GM19193 (cell line): ENCODE measurements around the gene SURF2.

Source experiments
- POLR2A ChIP-seq: IDR thresholded peaks from 4 replicates; pipeline ENCODE4 v1.6.1; 2011; ENCODE audit not compliant: insufficient read depth, insufficient read length; ENCODE audit errors: extremely low read depth

SURF2 gene

DNA sequence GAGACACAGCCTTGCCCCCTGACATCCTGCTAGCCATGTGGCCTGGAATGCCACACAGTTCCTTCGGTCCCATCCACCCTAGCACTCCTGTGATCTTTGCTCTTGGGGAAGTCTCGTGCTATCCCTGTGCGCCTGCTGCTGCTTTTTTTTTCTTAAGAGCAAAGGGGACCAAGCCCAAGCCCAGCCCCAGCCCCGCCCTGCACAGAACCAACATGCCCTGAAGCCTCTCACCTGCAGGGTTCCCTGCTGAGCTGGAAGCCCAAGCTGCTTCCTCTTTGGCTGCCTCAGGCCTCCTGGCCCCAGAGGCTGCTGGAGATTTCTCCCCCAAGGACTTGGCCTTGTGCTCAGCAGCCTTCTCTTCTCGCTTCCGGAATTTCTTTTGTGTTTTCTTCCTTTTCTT is 22.2 kb upstream of the SURF2 start:
- no peak for TF ChIP-seq POLR2A

DNA sequence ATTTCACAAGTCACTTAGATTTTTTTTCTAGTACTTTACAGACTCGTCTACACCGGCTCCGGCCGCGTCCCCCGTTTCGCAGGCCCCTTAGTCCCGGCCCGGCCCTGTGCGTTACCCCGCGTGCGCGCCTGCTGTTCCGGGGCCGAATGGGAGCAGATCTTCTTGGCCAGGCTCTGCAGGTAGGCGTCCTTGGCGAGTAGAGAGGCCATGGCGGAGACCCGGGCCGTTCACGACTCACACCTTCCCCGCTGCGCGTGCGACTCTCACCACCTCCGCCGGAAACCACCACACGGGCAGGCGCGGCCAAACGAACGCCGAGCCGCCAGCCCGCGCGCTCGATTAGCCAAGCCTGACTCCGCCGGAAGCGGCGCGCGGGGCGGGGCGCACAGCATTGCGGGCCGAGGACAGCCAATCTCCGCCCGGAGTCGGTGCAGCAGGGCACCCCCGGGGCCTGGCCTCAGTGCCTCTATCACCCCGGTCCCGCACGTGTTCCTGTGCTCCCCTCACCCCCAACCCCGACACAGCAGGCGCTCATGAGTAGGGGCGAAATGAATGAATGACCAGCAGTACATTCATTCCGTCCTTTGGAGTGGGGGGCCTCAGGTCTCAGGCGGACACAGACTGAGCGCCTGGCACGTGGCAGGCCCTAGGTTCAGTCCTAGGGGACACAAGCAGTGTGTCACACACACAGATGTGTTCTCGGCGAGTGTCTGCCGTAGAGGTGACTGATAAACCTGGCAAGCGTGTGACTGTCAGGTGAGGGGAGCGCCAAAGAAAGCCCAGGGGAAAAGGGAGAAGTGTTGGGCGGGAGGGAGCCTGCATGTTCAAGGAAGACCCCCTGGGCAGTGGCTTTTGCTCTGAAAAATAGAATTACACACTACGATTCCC is 20.2 kb upstream of the SURF2 start, which contains the start of gene SURF6:
TSS of gene SURF6 (minus strand) at position 265 of the 888 bp plus-strand sequence. CDS start at position 209, 56 bp downstream.
- TF ChIP-seq POLR2A, result peak; percentile 76

DNA sequence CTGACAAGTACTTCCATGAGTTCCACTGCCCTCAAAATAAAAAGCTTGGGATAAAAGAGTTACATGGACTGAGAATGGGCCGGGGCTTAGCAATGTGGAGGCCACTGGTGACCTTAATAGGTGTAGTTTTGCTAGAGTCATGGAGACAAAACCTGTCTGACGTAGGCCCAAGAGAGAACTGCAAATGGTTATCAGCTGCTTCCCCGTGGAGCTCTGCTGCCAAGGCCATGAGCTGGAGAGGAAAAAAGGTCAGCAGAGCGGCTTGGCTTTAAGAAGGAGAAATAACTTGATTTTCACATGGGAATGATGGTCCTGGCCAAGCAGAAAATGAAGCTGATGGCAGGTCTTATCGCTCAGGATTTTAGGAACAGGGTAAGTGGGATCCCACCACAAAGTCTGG is 16.7 kb upstream of the SURF2 start:
- TF ChIP-seq POLR2A, result no peak

DNA sequence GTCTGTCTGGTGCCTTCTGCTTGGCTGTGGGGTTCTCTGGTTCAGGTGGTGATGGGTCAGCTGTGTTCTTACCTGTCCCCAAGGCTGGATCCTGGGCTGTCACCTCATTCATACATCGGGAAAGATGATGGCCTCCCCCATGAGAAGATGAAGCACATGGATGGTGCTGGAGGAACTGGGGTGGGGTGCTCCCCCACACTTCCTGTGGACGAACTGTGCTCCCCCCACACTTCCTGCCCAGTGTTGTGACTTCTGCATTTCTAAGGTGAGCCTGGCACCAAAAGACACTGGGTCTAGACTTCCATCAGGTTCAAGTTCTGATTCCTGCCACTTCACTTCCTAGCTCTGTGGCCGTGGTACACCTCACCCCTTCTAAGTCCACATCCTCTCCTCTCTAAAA is 16.1 kb upstream of the SURF2 start:
- no peak for TF ChIP-seq POLR2A

DNA sequence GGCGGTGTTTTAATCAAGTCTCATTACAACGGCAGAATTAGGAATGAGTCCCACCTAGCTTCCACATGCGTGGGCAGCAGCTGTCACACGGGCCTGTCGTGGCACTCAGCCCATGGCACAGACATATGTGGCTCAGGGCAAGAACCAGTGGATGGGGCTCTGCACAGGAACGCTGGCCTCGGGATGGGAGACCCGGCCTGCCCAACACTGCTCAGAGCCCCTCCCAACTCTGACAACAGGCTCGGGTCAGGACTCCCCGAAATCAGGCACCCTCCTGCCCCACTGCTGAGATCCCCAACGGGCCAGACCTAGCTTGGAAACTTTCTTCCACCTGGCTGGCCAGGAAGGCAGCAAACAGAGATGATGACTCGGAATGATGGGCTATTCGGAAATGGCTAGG is 15.4 kb upstream of the SURF2 start:
- TF ChIP-seq POLR2A, result no peak

DNA sequence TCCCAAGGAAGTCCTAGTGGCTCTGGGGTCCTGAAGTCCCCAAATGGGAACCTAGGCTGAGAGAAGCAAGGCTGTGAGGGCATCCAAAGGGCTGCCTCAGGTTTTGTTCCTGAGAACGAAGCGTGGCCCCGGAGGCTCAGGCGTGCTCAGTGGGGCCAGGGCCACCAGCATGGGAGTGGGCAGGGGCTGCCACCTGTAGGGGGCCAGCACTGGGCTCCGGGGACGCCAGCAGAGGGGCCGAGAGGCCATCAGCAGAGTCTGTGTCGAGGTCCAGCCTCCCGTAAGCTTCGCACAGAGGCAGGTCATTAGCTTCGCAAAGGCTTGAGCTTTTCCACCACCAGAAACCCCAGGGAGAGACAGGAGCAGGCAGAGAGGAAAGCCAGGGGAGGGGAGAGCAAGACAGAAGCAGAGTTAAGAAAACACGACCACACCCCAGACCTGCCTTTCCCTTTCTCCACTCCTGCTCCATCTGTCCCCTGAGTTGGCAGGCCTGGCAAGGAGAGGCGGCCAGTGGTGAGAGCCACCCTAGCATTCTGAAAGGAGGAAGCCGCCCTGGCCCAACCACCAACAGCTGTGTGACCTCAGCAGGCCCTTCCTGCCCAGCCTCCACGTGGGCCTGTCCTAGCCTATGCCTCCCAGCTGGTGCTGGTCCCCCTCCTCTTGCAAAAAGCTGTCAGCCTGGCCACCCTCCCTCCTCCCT is 14.8 kb upstream of the SURF2 start:
- no peak for TF ChIP-seq POLR2A

DNA sequence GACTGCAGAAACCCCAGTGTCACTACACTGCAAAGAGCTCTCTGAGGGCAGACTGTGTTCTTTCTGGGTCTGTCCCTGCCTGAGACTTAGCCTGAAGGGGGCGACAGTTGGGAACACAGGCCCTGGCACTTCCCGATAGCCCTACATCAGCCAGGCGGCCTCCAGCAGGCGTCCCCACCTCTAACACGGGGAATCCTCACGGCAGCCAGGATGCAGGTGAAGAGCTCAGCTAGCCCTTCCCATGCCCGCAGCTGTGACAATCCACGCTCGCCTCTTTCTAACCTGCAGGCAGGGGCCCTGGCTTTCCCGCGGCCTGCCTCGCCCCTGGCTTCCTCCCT is 14.3 kb upstream of the SURF2 start:
- TF ChIP-seq POLR2A, result no peak

DNA sequence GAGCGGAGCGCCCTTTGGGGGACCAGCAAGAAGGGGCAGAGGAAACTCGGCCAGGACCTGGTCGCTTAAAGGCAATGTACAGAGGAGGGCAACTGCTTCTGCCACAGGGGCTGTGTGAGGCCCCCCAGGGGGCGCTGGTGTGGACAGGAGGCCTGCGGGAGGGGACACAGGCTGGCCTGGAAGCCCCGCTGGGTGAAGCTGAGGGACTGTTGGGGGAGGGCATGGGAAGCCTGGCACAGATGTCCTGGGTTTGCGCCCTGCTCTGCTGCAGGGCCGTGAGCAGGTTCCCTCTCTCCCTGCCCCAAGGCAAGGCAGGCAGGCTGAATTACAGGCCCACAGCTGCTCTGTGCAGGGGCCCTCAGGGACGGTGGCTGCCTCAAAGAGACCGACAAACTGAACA is 13.8 kb upstream of the SURF2 start:
- no peak for TF ChIP-seq POLR2A

DNA sequence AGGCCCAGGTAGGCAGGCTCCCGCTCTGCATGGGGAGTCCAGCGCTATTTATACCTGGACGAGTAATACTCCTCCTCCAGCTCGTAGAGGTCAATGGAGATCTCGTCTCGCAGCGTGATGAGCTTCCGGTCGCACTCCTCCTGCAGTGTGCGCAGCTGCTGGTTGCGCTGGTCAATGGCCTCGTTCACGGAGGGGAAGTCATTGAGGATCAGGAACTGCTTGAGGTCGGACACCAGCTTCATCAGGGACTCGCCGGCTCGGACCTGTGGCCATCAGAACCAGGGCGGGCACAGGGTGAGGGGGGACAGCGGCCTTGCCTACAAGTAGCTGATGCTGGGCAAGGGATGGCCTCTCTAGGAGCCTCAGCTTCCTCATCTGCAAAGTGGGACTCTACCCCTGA is 12.3 kb upstream of the SURF2 start:
- TF ChIP-seq POLR2A, result no peak

DNA sequence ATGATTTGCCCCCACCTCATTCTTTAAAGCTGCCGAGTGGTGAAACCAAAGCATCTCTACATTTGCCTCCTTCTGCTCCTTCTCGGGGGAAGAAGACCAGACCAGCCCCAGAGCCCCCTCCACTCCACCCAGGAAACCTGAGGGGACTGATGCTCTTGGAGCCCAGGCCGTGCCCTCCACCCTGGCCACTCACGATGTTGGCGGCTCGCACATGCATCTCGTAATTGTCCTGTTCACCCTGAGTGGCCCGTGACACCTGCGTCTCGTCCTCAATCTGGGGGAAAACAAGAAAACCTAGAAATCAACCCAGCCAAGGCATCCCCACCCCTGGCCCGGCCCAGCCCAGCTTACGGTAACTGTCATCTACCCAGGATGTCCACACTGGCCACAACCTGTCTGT is 11.4 kb upstream of the SURF2 start:
- no peak for TF ChIP-seq POLR2A

DNA sequence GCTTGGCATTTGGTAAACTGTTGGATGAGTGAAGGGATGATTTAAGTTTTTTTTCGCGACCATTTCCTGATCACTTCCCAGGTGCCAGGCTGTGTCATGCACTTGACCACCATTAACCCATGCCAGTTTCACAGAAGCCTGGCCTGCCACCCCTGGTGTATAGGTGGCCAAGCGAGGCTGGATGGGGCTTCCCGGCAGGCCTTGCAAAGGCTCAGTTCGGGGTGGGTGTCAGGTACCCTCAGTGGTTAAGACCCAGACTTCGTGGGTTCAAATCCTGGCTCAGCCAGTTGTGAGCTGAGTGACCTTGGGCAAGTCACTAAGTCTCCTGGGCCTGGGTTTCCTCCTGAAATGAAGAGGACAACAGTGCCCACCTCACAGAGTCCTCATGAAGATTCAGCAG is 10.8 kb upstream of the SURF2 start:
- no peak for TF ChIP-seq POLR2A

DNA sequence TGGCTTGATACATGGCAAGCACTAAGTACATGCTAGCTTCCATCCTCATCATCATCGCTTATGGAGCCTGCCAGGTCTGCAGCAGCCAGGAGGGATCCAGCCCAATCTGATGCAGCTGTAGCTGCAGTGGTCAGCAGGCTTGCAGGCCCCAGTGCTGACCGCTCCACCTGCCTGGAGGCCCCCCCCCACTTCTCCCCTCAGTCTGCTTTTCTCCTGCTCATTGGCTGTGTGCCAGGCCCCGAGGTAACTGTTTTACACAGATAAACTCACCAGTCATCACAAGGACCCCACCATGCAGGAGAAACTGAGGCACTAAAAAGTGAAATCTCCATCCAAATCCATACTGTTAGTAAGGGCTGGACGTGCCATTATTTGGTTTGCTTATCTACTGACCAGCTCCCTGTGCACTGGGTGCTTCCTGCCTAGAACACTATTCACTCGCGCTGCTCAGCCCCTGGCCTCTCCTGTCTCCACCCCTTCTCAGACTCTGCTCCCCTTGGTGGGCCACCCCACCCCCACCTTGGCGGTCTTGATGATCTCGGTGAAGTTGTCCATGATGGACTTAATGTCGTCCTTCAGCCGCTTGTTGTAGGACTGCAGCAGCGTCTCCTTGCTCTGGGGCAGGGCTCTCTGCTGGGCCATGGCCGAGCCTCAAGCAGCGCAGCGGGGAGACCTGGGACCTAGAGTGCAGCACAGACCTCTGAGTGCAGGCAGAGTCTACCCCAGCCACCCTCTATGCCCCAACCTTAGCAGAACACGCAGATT is 10.1 kb upstream of the SURF2 start:
- no peak for TF ChIP-seq POLR2A

DNA sequence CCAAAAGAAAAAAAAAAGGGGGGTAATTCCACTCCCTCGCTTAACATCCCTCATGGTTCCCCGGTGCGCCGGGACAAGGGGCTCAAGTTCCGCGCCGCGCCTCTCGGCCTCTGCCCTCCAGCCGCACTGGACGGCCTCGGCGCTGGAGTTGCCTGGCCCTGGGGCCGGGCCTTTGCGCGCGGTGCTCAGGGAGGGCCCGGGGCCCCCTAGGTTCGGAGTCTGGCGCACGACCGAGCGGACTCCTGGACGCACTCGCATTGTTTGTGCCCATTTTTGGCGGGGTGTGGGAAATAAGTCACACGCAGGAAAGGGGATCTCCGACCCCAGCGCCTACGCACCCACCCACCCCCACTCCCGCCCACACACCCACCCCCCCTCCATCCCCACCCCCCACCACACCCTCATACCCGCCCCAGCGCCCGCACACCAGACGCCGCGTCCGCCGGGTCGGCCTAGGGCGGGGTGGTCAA is 8.8 kb upstream of the SURF2 start:
- no peak for TF ChIP-seq POLR2A

DNA sequence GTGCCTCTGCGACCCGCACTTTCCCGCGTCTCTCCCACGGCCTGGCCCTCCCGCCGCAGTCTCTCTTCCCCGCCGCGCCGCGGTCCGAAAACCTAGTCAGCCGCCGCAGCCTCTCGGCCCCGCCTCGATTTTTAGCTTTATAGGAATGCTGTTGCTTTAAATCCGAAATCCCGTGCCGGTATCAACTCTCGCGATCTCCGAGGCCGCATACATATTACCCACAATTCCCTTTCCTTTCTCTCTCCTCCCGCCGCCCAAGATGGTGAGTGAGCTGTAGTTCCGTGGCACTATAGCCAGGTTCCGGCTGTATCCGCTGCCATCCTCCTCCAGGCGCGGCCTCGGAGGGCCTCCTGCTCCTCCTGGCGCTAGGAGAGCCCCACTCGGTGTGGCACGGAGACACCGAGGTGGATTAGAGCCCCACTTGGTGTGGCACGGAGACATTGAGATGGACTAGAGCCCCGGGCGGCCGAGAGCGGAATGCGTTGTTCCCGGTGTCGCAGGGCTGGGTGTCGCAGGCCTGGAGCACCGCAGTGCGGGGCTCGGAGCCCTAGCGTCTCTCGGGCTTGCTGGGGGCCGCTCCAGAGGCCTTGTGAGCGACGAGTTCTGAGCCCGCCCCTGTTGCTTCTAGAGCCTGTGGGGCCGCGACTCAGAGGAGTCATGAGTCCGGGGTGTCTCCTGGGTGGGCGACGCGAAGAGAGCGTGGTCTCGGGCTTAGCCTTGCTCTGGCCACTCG is 8.2 kb upstream of the SURF2 start, which contains the start of the genes MED22 and RPL7A:
TSS of gene MED22 (minus strand) at position 147 of the 733 bp plus-strand sequence. CDS start 1,469 bp downstream, outside the sequence.
TSS of gene RPL7A (plus strand) at position 234 of the 733 bp plus-strand sequence. CDS start at position 260, 26 bp downstream.
- TF ChIP-seq POLR2A, result peak; percentile 99

DNA sequence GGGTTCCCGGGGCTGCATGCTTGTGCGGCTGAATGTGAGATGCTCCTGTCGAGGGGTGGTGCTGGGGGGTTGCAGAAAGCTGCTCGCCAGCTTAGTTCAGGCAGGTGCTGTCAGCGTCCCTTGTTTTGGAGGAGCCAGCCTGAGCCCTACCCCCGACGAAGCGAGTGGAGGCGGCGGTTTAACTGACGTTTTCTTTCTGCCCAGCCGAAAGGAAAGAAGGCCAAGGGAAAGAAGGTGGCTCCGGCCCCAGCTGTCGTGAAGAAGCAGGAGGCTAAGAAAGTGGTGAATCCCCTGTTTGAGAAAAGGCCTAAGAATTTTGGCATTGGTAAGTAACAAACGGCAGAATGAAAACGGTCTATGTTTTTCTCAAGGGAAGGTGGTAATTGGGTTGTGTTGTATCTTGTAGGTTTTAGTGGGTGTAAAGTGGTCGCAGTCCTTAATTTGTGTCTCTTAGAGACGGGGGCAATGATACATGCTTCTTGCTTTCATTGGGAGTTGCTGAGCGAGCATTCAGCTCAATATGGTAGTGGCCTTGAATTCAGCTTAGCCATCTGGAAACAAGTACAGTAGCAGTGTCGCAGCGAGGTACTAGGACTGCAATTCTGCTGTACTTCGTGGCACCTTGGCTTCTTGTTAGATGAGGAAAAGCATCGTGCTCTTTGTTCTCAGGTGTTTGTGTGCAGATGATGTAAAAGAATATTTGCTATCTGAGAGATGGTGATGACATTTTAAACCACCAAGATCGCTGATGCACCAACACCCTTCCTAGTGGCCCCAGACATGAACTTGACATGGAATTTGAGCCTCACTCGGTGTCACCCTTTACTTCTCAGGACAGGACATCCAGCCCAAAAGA is 7.4 kb upstream of the SURF2 start:
- TF ChIP-seq POLR2A, result no peak
